ENCODE measurements around the gene OGFOD1. TPM values are rescaled to one million over a fixed set of nuclear protein-coding genes. Genes with fewer than 3 reads are reported as not detected.

Gene OGFOD1
- total and polyA plus RNA-seq, 9 of the 15 experiments (the other 6 are each of a cell fraction or from before 2014, with no cell fraction given) = 60.4 to 134 (median 85.8) TPM

GRCh38 chr16:56475201-56475600 is 23.8 kb downstream of the OGFOD1 start:
- WGBS (ENCODE audit: insufficient coverage, low coverage, missing lambda C conversion rate) = 89% methylated on average over 2 of the region's 2 CpGs
- ChIA-PET CTCF (ENCODE audit: low intra/inter-chr PET ratio) (no interaction called here), POLR2A (interaction anchor here (0.6 to 1.2 kb wide), 3 partner anchors 15 to 706 kb away, joined by 3 read pairs; no protein-coding TSS in a partner anchor)
- FAIRE-seq = no peak
- Histone ChIP-seq H3K4me3 (no peak overlapping the region), H3K27ac (ENCODE audit: extremely low read depth, low read depth, low read length) (no peak overlapping the region), H3K4me2 (ENCODE audit: insufficient read depth, low read length) (no peak overlapping the region), H3K79me2 (ENCODE audit: control insufficient read depth, insufficient read depth, low read length) (no peaks in the 10 kb centered on the region), H3K9me1 (ENCODE audit: control insufficient read depth, insufficient read depth, low read length) (no peaks in the 10 kb centered on the region), H3K9ac (ENCODE audit: insufficient read depth in 1 of 2, low read depth in 2 of 2, low read length in 2 of 2) (no peak overlapping the region), H3K4me1 (replicated peaks in 1 of 2; ENCODE audit: control insufficient read depth in 2 of 2, insufficient read depth in 2 of 2, low read length in 2 of 2) (peaks cover 0 to 12% of the 10 kb centered on the region in 2 experiments; a peak in 3 of 5 replicates), H3K27me3 (ENCODE audit: control insufficient read depth in 2 of 2, insufficient read depth in 2 of 2, low read length in 2 of 2) (no peaks in the 10 kb centered on the region), H3K9me3 (replicated peaks; ENCODE audit: control insufficient read depth, insufficient read depth, low read depth, low read length) (no peaks in the 10 kb centered on the region), H4K20me1 (replicated peaks; ENCODE audit: control insufficient read depth, insufficient read depth, low read length) (no peaks in the 10 kb centered on the region), H2AFZ (ENCODE audit: low read depth, low read length) (no peak overlapping the region), H3K36me3 (ENCODE audit: control insufficient read depth, insufficient read depth, low read length) (peaks cover 92% of the 10 kb centered on the region)
- intact Hi-C loops (cut with micrococcal nuclease) (no loop called here), in situ Hi-C loops (cut with MboI) (no loop called here)
- no peak for ATAC-seq
- no peak for DNase-seq (ENCODE audit: extremely low read depth in 1 of 4, low spot score in 3 of 4)
- no TSS peak for BruUV-seq (replicated peaks)
- TF ChIP-seq HMBOX1 (IDR thresholded peaks at IDR 0.05) (no peak), SIN3B (IDR thresholded peaks at IDR 0.05; ENCODE audit: low read depth) (no peak), ILK (tag; IDR thresholded peaks at IDR 0.05; ENCODE audit: borderline replicate concordance, low read depth) (no peak), ZNF384 (IDR thresholded peaks at IDR 0.05; ENCODE audit: low read depth, low read length) (no peak), STAT5B (CRISPR knock-in tag; IDR thresholded peaks at IDR 0.05) (no peak), EGR1 (conservative IDR thresholded peaks at IDR 0.05) (no peak)
- TF ChIP-seq, protein P1, sequence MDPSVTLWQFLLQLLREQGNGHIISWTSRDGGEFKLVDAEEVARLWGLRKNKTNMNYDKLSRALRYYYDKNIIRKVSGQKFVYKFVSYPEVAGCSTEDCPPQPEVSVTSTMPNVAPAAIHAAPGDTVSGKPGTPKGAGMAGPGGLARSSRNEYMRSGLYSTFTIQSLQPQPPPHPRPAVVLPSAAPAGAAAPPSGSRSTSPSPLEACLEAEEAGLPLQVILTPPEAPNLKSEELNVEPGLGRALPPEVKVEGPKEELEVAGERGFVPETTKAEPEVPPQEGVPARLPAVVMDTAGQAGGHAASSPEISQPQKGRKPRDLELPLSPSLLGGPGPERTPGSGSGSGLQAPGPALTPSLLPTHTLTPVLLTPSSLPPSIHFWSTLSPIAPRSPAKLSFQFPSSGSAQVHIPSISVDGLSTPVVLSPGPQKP (CRISPR knock-in tag; IDR thresholded peaks at IDR 0.05) = no peak
- TF ChIP-seq, protein P2, sequence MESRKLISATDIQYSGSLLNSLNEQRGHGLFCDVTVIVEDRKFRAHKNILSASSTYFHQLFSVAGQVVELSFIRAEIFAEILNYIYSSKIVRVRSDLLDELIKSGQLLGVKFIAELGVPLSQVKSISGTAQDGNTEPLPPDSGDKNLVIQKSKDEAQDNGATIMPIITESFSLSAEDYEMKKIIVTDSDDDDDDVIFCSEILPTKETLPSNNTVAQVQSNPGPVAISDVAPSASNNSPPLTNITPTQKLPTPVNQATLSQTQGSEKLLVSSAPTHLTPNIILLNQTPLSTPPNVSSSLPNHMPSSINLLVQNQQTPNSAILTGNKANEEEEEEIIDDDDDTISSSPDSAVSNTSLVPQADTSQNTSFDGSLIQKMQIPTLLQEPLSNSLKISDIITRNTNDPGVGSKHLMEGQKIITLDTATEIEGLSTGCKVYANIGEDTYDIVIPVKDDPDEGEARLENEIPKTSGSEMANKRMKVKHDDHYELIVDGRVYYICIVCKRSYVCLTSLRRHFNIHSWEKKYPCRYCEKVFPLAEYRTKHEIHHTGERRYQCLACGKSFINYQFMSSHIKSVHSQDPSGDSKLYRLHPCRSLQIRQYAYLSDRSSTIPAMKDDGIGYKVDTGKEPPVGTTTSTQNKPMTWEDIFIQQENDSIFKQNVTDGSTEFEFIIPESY (CRISPR knock-in tag; IDR thresholded peaks at IDR 0.05) = no peak
- TF ChIP-seq, protein P3, sequence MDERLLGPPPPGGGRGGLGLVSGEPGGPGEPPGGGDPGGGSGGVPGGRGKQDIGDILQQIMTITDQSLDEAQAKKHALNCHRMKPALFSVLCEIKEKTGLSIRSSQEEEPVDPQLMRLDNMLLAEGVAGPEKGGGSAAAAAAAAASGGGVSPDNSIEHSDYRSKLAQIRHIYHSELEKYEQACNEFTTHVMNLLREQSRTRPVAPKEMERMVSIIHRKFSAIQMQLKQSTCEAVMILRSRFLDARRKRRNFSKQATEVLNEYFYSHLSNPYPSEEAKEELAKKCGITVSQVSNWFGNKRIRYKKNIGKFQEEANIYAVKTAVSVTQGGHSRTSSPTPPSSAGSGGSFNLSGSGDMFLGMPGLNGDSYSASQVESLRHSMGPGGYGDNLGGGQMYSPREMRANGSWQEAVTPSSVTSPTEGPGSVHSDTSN (CRISPR knock-in tag; IDR thresholded peaks at IDR 0.05; ENCODE audit: low read depth) = no peak
- TF ChIP-seq, protein P3 (tag; conservative IDR thresholded peaks at IDR 0.05; ENCODE audit: low read depth) = no peak
- TF ChIP-seq, protein P4, sequence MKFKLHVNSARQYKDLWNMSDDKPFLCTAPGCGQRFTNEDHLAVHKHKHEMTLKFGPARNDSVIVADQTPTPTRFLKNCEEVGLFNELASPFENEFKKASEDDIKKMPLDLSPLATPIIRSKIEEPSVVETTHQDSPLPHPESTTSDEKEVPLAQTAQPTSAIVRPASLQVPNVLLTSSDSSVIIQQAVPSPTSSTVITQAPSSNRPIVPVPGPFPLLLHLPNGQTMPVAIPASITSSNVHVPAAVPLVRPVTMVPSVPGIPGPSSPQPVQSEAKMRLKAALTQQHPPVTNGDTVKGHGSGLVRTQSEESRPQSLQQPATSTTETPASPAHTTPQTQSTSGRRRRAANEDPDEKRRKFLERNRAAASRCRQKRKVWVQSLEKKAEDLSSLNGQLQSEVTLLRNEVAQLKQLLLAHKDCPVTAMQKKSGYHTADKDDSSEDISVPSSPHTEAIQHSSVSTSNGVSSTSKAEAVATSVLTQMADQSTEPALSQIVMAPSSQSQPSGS (CRISPR knock-in tag; IDR thresholded peaks at IDR 0.05) = no peak
- TF ChIP-seq, protein P5, sequence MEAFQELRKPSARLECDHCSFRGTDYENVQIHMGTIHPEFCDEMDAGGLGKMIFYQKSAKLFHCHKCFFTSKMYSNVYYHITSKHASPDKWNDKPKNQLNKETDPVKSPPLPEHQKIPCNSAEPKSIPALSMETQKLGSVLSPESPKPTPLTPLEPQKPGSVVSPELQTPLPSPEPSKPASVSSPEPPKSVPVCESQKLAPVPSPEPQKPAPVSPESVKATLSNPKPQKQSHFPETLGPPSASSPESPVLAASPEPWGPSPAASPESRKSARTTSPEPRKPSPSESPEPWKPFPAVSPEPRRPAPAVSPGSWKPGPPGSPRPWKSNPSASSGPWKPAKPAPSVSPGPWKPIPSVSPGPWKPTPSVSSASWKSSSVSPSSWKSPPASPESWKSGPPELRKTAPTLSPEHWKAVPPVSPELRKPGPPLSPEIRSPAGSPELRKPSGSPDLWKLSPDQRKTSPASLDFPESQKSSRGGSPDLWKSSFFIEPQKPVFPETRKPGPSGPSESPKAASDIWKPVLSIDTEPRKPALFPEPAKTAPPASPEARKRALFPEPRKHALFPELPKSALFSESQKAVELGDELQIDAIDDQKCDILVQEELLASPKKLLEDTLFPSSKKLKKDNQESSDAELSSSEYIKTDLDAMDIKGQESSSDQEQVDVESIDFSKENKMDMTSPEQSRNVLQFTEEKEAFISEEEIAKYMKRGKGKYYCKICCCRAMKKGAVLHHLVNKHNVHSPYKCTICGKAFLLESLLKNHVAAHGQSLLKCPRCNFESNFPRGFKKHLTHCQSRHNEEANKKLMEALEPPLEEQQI (IDR thresholded peaks at IDR 0.05) = no peak
